ENCODE results near the gene LIAS.
"Not testable (repeated sequence)": the region's sequence is repeated elsewhere in the genome, so short reads cannot be mapped to it uniquely, and the experiment has no call there.

LIAS gene

DNA sequence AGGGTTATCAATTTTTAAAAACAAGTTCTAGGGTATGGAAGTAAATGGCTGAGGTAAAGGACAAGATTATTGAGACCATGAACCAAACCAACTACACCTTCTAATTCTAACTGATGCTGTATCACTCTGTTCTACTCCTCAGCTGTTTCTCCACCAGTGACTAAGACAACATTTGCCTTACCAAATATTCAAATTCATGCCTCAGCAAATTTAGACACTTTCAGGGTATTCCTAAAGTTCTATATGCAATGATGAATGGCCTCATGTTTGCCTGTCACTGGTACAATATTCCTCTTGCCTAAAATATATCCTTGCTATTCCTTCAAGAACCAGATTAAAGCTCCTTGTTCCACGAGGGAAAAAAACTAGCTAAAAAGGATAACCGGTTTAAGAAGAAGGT lies 5.1 kb upstream of the LIAS start:
- DNase-seq: no peak

DNA sequence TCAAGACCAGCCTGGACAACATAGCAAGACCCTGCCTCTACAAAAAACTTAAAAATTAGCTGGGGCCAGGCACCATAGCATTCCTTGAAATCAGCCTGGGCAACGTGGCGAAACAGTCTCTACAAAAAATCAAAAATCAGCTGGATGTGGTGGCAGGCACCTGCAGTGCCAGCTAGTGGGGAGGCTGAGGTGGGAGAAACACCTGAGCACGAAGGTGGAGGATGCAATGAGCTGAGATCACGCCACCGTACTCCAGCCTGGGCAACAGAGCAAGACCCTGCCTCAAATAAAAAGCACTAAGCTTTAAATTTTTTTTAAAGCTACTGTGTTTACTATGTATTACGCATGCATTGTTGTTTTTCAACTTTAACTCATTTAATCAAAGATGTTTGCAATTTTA lies 3.4 kb upstream of the LIAS start:
- no peak for DNase-seq

DNA sequence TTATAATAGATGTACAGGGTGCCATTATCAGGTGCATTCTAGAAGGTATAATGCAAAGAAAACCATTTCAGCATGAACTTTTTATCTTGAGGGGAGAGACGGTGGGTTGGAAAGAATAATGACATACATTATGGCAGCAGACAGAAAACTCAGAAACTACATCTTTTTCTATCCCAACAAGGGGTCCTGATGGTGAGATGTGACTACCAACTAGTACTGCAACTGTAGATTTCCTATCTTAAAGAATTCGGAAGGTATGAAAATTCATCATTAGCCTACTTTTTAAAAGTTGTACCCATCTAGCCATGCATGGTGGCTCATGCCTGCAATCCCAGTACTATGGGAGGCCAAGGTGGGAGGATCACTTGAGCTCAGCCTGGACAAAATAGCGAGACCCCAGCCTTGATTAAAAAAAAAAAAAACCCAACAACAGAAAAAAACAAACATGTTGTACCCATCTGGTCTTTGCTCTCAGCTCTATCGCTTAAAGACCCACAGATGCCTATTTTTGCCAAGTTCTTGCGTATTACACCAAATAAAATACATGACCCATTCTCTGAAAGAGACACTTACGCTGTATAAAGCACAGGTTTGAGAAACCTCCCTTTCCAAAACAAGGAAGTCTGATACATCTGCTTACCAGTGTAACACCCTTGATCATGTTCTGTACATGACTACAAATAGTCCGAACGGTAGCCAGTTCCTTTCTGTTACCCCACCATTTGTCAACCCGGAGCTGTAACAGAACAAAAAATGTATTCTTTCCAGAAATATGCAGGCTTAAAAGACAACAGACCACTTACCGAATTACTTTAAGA lies 1.7 kb upstream of the LIAS start:
- no peak for DNase-seq

DNA sequence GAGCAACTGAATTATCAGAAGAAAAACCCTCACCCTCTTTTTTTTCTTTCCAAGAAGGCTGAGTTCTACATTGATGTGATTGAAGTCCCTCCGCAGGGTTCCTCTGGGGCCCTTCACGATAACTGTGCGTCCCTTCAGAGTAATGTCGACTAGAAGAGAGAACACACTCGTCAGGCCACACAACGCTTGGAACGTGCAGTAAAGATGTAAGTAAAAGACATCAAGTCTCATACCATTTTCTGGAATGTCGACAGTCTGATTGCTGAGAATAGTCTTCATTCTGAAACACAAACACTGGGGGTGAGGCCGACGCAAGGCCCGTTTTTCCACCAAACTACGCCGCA lies 723 bp upstream of the LIAS start:
- not testable (repeated sequence) for DNase-seq

DNA sequence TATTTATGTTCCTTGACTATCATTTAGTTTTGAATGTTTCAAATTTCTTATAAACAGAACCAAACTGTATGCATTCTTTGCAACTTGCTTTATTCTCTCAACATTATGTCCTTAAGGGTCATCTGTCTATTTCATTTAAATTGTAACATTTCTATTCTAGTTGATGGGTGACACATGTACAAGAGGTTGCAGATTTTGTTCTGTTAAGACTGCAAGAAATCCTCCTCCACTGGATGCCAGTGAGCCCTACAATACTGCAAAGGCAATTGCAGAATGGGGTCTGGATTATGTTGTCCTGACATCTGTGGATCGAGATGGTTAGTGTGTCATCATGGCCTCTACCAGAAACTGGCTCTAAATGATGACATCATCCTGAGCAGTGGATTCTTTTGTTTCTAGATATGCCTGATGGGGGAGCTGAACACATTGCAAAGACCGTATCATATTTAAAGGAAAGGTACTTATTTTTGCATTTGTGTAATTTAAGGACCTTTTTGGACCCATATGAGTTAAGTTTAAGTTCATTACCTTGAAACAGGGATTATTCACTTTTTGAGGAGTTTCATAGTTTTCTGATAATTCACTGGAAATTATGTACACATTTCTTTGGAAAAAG lies 6.1 kb downstream of the LIAS start:
- no peak for DNase-seq

DNA sequence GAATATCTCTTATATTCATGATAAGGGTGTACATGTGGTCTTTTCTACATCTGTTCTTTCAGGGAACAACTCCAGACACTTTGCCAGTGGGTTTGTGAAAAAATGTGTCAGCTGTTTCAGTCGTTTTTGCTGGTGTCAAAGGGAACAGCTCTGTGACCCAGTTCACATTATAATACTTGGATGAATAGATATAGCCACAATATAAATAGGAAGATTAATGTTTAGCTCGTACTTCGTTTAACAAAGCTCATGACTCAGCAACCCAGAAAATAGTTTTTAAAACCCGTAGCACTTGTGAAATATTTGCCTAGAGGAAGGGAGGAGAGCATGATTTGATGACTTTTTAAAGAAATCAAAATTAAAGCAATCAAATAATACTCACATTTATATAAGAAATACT lies 7.9 kb downstream of the LIAS start:
- DNase-seq: no peak

DNA sequence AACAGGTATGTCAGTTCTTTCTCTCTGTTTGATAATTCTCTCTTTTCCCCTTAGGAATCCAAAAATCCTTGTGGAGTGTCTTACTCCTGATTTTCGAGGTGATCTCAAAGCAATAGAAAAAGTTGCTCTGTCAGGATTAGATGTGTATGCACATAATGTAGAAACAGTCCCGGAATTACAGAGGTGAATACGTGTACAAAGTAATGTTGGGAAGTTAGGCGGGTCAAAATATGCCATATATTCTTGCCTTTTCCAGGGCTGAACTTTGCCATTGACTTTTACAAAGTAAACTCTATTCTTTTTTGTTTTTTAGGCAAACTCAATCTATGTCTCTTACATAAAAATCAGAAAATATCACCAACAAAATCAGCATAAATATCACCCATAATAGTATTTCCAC lies 8.6 kb downstream of the LIAS start:
- no peak for DNase-seq

DNA sequence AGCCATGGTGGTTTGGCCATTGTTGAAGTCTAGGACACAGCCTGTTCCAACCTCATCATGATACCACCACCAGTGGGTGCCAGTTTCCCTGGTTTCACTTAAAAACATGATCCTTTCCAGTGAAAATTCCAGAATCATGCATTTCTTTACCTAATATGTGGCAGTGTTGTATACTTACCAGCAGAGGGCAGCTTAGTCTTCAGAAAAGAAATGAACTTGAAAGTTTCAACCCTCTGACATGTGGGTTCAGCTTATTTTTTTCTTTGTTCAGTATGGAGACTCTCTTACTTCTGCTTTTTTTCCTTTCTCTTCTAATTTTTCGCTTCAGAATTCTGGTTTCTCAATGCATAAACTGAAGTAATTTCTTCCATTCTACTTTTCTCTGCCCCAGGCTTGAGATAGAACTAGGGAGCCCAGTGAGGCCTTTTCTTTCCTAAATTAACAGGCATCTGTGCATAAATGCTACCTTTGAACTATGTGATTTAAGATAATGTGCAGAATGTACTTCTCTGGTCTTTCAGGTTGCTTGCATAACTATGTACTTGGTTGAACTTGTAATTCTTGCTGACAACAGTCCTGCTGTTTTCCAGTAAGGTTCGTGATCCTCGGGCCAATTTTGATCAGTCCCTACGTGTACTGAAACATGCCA lies 10.7 kb downstream of the LIAS start:
- DNase-seq: peak; percentile 19

DNA sequence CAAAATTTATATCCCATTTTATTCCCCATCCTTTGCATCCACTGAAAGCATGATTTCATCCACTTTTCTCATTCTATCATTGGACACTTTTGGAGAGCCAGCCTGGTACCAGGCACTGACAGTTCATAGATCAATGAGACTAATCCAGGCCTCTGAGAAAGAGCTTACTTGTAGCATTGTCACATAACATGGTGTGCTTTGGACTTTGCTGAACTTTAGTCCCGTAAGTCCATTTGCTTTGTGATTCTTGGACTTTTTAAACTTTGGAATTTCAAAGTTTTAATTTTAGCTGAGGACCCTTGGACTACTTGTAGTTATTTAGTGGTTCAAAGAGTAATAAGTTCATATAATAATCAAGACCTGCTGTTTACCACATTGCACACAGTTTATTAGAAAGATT lies 11.5 kb downstream of the LIAS start:
- DNase-seq: no peak

DNA sequence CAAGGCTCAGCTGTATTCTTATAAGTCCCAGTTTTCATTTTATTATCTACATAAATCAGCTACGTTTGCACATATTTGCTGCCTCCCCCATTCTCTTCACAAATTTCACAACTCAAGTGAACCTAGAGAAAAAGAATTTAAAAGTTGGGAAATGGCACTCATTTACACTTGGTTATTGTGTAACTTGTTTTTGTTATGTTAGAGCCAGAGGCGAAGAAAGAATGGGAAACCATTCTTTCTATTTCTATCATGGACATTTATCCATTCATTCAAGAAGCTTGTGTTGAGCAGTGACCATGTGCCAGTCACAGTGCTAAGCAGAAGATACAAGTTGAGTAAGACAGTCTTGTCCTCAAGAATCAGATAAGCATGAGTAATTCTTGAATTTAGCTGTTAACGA lies 13.5 kb downstream of the LIAS start:
- no peak for DNase-seq

DNA sequence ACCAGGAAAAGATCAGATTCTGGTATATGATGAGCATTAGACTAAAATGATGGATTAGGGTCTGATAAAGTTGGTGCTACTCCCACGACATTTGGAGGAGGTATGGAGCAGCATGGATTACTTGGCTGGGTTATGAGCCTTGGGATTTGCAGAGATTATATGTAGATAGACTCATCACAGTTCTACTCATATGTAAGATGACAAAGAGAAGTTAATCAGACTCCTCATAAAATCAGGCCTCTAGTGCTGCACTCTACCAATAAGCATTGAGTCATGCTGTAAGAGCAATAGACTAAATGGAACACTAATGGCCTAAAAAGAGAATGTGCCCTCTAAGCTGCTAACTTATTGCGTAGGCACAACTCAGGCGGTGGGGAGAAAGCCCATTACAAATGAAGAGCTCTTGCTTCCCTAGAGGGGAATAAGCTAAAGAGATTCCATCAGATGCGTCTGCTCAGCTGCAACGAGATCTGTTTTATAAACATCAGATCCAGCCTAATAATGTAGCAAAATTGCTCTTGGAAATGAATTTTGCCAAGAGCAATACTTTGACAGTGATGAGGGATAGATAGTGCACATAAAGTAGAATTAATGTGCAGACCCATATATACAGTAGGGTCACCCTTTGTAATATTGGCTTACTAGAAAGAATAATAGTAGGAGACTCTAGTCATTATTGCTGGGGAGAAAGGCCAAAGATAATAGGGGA lies 17.5 kb downstream of the LIAS start:
- DNase-seq: no peak

DNA sequence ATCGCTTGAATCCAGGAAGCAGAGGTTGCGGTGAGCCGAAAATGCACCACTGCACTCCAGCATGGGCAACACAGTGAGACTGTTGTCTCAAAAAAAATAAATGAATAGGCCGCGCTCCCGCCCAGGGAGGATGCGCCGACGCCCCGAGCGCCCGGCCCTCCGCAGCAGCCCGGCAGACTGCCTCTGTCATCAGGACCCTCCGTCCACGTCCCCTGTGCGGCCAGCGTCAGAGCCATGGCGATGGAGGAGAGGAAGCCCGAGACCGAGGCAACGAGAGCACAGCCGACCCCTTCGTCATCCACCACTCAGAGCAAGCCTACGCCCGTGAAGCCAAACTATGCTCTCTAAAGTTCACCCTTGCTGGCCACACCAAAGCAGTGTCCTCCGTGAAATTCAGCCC lies 21.4 kb downstream of the LIAS start:
- no peak for DNase-seq

DNA sequence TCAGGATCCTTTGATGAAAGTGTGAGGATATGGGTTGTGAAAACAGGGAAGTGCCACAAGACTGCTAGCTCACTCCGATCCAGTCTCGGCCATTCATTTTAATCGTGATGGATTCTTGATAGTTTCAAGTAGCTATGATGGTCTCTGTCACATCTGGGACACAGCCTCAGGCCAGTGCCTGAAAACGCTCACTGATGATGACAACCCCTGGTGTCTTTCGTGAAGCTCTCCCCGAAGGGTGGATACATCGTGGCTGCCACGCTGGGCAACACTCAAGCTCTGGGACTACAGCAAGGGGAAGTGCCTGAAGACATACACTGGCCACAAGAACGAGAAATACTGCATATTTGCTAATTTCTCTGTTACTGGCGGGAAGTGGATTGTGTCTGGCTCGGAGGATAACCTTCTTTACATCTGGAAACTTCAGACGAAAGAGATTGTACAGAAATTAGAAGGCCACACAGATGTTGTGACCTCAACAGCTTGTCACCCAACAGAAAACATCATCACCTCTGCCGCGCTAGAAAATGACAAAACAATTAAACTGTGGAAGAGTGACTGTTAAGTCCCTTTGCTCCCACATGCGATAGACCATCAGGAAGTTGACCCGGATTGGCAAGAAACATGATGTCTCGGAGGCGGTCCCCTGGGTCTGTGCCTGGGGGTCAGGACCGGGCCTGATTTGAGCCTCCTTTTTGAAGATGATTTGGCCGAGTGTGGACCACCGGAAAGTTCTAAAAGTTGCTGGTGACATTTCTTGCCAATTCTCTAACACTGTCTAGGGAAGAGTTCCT lies 22.2 kb downstream of the LIAS start:
- DNase-seq: no peak

DNA sequence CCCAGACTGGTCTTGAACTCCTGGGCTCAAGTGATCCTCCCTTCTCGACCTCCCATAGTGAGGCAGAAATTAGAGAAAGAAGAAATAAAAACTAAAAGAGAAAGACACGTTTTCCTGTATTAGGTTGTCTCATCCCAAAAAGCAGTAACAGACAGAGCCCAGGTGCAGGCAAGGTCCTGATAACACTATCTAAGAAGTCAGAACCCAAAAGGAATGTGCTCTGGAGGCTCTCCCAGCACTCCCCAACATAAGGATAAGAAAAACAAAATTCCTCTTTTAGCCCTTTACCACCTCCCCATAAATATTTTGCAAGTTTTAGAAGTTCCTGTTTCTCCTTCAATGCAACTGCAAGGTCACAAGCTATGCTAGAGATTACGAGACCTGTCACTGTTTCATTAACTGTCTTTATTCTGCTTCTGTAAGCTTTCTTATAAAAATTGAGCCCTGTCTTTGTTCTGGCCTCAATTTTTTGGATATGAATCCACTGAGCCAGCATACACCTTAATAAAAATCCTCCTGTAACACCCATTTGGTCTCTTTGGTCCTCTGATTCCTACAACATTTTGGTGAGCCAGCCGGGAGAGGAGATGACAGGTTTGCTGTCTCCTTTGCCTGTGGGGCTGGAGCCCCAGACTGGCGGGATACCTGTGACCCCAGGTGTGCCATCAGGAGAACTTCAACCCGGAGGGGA lies 25.9 kb downstream of the LIAS start:
- DNase-seq: no peak

DNA sequence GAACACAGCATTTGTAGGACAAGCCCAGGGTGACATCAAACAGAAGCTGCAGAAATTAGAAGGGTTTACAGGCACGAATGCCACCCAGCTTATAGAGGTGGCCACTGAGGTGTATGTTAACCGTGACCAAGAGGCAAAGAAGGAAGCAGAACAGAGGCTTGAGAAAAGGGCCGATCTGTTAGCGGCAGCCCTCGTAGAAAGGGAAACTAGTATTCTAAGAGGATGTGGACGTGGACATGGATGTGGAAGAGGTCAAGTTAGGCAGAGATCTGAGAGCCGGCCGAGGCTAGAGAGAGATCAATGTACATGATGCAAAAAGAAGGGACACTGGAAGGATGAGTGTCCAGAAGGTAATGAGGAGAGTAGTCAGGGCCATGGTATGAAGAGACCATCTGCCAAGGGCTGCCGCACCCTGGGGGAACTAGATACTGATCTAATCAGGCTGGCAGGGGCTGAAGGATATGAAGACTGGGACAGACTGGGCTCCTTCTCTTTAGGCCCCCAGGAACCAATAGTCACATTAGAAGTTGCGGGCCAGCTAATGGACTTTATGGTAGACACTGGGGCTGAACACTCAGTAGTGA lies 27.5 kb downstream of the LIAS start:
- DNase-seq: no peak

DNA sequence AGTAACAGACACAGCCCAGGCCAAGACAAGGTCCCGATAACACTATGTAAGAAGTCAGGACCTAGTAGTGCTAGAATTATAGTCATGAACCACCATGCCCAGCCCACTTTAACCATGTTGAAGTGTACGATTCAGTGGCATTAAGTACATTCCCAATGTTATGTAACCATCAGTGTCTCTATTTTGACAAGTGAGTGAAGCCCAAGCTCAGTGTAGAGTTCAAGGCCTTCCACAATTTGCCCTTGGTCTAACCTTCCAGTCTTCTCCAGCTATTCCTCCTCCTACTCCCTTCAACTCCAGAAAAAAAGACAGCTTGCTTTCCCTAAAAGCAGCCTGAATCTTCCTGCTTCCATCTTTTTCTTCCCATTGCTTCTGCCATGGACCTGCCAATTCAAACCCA lies 31.5 kb downstream of the LIAS start:
- DNase-seq: no peak

DNA sequence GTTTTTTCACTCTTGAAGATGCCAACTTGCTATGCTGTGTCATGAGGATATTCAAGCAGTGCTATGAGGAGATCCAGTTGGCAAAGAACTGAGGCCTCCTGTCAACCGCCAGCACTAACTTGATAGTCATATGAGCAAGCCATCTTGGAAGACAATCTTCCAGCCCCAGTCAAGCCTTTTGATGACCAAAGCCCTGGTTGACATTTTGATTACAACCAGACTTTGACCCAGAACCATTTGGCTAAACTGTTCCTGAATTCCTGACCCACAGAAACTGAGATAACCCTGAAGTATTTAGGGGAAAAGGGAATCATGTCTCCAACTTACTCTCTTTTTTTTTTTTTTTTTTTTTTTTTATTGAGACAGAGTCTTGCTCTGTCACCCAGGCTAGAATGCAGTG lies 35.5 kb downstream of the LIAS start:
- DNase-seq: no peak

DNA sequence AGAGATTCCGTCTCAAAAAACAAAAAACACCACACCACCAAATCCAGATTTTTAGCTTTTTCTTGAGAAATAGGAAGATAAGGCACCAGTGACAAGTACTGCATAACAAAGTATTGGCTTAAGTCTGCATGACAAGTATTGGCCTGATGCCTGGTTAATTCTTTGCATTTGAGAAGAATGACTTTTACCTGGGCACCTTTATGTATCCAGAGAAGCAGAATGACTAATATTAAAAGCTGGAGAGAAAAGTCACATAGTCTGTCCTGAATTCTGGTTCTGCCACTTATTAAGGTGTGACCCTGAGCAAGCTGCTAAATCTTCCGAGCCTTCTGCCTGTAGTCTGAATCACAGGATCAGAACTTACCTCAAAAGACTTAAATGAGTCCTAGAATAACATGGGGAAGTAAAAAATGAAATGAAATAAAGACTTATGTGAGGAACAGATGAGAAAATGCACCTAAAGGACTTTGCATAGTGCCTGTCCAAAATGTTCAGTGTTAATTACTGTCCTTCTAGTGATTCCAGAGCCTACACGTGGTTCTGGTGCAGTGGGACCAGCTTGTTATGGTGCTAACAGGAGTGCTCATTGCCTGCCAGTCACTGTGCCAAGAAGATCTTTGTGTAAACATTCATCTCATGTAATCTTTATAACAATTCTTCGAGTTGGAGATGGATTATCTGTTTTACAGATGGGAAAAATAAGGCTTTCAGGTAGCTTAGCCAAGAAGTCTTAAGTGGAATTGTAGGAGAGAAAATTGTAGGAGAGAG lies 36.8 kb downstream of the LIAS start:
- no peak for DNase-seq

DNA sequence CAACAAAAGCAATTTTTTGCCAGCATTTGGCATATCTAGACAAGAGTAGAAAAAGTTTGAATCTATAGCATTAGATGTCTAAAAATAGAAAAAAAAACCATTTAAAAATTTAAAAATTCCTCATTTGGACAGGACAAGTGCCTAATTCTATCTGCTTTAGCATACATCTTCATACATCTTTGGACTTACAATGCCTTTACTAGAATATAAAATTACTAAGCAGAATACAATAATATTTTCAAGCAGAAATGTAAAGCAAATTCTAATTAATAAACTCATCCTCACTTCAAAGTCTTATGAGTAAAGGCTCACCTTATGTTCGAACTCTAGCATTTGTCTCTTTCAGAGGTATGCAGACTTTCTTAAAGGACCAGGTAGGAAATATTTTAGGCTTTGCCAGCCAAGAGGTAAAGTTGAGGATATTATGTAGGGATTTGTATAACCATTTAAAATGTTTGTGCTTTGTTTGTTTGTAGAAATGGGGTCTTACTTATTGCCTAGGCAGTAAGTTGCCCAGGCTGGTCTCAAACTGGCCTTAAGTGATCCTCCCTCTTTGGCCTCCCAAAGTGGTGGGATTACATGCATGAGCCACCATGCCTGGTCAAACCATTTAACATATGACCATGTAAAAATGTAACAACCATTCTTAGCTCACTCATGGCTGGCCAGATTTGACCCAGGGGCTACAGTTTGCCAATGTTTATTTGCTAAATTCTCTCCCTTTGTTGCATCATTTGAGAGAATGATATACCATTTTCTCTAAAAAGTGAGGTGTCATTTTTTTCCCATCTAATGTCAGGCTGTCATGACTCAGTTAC lies 39.3 kb downstream of the LIAS start:
- DNase-seq: no peak

DNA sequence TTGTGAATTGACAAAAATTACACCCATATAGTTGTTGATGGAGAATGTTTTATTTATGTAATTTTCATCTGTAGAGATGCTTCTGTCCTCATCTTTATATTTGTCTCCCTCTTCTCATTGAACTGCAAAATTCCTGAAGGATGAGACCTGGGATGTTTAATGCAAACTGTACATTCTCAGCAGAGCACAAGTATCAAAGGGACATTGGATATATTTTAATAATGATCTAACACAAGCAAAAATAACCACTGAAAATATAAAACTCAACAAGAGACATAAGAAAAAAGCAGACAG lies 39.8 kb downstream of the LIAS start:
- DNase-seq: no peak

Measured in NCI-H2029 treated with DMSO at 0.1 percent for 48 hours (cell line).